Retinal pigment epithelial cell (primary cell): ENCODE measurements around the gene DCAF4.
"Not testable (repeated sequence)": the region's sequence is repeated elsewhere in the genome, so short reads cannot be mapped to it uniquely, and the experiment has no call there.

Experiments
- DNase-seq: peaks from one replicate; pipeline ENCODE4 v3.0.0-alpha.2; 2010; ENCODE audit warnings: low read depth
- H3K4me3 ChIP-seq: 2 replicates; pipeline ENCODE4 v1.5.1; 2011; ENCODE audit warnings: mild to moderate bottlenecking, low read length, control low read depth, moderate library complexity
- CTCF ChIP-seq: conservative IDR thresholded peaks from 2 replicates; pipeline ENCODE4 v1.5.1; 2011; ENCODE audit warnings: low read depth, low read length, control low read depth, inconsistent platforms

DCAF4 gene

GRCh38 chr14:72958548-72958947, 32.3 kb downstream of the DCAF4 start:
- no peak for DNase-seq
- no peak for TF ChIP-seq CTCF
- H3K4me3 ChIP-seq = no peak overlapping the region

- not testable (repeated sequence) for H3K4me3 ChIP-seq, DNase-seq
Observed at GRCh38 chr14:72961016-72961415, 34.8 kb downstream of the DCAF4 start.

GRCh38 chr14:72961579-72962335, 35.5 kb downstream of the DCAF4 start:
- no peak for TF ChIP-seq CTCF
- DNase-seq = no peak
- H3K4me3 ChIP-seq = no peak overlapping the region

- peak; percentile 59 for DNase-seq
- H3K4me3 ChIP-seq = not testable (repeated sequence)
Observed at GRCh38 chr14:72962336-72962754, 36.1 kb downstream of the DCAF4 start.

GRCh38 chr14:72962829-72963312, 36.6 kb downstream of the DCAF4 start:
- peak; percentile 33 for DNase-seq
- no peak overlapping the region for H3K4me3 ChIP-seq

GRCh38 chr14:72965249-72965648, 39.0 kb downstream of the DCAF4 start:
- DNase-seq = no peak
- no peak for TF ChIP-seq CTCF

More at GRCh38 chr14:72962829-72963312, 36.6 kb downstream of the DCAF4 start:
- no peak for TF ChIP-seq CTCF

DNA sequence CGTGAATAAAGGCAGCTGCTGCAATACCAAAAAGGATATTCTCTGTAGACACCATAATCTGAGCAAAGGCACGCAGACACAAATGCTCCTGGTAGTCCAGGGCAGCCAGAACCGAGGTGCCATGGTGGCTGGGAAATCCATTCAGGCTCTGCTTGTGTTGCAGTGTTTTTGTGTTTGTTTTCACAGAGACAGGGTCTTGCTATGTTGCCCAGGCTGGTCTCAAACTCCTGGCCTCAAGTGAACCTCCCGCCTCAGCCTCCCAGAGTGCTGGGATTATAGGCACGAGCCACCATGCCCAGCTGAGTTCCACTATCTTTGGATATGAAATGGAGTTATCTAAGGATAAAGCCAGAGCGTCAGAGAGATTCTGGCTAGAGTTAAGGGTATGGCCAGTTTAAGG, 39.8 kb downstream of the DCAF4 start:
- TF ChIP-seq CTCF = no peak
- H3K4me3 ChIP-seq = no peak overlapping the region
- DNase-seq = no peak

More at GRCh38 chr14:72965249-72965648, 39.0 kb downstream of the DCAF4 start:
- no peak overlapping the region for H3K4me3 ChIP-seq

DNA sequence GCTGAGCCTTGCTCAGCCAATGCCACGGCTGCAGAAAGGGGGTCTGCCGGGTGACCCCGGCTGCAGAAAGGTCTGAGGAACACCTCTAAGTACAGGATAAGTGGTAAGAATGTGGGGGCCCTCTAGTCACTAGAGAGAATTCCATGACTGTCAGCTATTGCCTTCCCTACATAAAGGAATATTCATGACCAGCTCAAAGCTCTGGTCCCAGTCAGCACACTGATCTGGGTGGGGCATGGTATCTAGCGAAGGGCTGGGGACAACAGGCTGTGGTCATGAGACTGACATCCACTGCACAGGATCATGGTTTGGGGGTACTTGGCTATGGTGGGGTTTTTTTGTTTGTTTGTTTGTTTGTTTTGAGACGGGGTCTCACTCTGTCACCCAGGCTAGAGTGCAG, 42.1 kb downstream of the DCAF4 start:
- no peak for TF ChIP-seq CTCF
- DNase-seq = no peak
- no peak overlapping the region for H3K4me3 ChIP-seq
